IPS DF 19.7 (cell line): Measurements from ENCODE around the gene NARS2.

Source experiments
- DNase-seq: peaks from one replicate; pipeline ENCODE4 v3.0.0-alpha.2; 2013; ENCODE audit warnings: low read depth, low spot score

NARS2 gene

DNA sequence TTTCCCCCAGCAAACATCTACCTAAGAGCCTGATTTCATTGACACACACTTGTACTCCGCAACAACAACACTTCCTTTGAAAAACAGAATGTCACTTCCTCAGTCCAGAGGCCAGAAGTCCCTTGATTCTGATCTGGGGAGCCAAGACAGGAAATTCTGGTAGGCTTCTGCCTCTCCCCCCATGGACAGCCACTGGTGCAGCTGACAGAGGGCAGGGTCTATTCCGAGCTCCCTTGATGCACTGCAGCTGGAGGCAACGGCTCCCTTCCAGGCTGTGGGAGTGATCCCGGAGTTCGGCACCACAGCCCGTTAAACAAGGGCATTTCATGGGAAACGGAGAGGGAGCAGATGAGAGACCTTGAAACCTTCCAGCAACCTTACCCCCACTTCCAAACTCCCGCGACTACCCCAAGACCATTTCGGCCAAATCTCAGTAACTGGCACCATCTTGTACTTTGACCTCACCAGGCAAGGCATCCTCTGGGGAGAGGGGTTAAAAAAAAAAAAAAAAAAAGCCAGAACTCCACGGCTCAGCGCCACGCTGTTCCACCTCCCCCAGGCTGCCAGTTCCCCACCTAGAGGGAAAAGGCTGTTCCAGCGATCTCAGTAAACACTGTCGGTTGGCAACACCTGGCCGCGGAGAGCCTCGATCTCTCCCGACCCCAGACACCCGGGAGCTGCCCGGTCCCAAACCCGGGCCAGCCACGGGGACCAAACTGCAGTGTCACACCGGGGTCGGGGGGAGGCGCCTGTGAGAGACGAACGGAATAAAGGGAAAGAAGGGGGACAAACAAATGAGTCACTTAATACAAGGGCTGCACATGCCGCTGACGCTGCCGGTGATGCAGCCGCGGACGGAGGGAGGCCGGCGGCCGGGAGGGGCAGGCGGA, 158.1 kb downstream of the NARS2 start:
- no peak for DNase-seq

DNA sequence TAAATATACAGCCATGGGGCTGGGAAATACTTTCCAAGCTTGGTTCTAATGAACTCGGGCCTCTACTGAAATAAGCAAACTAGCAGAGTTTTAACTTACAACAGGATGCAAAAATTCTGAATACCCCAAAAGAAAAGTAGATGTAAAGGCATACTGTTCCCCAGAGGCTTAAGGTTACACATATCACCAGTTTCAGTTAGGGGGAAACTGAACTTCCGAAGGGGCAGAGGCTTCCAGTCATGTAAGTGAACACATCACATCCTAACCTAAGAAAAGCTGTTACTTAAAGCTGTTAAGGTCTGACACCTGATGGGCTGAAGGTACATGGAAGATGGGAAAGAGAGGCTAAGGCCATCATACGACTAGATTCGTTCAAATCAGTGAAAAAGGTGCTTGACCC, 159.3 kb downstream of the NARS2 start:
- DNase-seq: no peak

DNA sequence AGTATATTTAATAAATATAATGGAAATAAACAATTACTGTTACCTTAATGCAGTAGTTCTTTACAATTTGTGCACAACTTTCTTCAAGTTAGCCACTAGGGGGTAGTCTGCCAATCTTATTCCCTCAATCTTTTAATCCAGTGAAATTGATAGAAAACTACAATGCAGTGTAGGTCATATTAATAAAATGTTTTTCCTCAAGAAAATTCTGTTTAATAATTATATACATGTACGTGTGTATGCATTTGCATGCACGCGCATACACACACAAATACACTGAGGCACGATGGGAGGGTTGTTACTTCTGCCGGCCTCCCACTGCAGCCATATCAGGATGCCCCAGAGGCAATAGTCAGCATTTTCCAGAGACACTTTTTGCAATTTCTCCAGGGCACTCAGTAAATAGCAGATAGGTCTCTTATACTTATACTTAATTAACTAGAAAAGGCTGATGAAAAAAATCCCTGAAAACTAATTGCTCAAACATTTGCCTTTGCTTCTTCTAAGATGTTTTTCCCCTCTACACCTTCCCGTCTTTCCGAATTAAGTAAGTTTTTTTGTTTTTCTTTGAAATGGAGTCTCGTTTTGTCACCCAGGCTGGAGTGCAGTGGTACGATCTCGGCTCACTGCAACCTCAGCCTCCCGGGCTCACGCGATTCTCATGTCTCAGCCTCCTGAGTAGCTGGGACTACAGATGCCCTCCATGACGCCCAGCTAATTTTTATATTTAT, 160.2 kb downstream of the NARS2 start:
- no peak for DNase-seq

DNA sequence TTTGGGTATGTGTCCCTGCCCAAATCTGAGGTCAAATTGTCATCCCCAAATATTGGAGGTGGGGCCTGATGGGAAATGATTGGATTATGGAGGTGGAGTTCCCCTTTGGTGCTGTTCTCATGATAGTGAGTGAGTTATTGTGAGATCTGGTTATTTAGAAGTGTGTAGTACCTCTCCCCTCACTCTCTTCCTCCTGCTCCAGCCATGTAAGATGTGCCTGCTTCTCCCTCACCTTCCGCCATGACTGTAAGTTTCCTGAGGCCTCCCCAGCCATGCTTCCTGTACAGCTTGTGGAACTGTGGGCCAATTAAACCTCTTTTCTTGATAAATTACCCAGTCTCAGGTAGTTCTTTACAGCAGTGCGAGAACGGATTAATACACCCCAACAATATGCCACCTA, 166.0 kb downstream of the NARS2 start:
- DNase-seq: no peak

DNA sequence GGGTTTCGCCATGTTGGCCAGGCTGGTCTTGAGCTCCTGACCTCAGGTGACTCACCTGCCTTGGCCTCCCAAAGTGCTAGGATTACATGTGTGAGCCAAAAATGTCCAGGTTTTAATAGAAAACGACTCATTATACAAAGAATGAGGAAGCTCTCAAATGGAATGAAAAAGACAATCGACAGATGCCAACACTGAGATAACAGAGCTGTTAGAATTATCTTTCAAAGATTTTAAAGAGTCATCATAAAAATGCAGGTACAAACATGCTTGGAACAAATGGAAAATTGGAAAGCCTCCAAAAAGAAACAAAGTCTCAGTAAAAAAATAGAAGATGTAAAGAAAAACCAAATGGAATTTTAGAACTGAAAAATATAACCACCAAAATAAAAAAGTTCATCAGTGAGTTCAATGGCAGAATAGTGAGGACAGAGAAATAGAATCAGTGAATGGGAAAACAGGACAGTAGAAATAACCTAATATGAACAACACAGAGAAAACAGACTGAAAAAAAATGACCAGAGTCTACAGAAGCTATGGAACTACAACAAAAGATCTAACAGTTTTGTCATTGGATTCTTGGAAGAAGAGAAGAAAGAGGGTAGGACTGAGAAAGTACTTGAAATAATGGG, 168.0 kb downstream of the NARS2 start:
- no peak for DNase-seq

DNA sequence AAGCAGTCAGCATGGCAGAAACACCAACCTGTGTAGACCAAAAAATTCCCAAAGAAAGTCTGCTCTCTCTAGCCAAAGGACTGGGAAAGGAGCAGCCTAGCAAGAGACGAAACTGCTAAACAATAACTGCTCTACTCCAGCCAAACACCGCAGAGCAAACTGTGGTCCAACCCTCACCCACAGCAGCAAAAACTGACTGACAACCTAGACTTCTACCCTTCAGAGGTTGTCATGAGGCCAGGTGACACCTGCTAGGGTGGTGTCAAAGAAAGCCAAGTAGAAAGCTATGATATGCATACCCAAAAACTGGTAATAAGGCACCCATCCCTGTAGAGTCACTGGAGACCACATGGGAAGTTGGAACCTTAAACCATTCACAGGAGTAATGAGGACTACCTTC, 168.9 kb downstream of the NARS2 start:
- DNase-seq: no peak

DNA sequence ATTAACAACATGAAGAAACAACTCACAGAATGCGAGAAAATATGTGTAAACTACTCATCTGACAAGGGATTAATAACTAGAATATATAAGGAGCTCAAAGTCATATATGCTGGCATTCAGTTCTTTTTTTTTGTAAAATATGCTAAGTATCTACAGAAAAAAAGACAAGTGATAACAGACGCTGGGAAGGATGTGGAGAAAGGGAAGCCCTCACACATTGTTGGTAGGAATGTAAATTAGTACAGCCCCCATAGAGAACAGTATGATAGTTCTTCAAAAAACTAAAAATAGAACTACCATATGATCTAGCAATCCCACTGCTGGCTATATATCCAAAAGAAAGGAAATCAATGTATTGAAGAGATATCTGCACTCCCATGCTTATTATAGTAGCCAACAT, 170.9 kb downstream of the NARS2 start:
- no peak for DNase-seq

DNA sequence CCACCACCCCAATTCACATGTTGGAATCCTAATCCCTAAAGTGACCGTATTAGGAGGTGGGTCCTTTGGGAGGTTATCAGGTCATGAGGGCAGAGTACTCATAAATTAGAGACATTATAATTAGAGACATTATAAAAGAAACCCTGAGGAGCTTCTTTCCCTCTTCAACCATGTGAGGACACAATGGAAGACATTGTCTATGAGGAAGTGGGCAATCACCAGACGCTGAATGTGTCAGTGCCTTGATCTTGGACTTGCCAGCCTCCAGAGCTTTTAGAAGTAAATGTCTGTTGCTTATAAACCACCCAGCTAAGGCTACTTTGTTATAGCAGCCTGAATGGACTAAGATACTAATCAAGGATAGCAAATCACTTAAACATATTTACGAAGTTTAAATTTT, 171.8 kb downstream of the NARS2 start:
- DNase-seq: no peak

DNA sequence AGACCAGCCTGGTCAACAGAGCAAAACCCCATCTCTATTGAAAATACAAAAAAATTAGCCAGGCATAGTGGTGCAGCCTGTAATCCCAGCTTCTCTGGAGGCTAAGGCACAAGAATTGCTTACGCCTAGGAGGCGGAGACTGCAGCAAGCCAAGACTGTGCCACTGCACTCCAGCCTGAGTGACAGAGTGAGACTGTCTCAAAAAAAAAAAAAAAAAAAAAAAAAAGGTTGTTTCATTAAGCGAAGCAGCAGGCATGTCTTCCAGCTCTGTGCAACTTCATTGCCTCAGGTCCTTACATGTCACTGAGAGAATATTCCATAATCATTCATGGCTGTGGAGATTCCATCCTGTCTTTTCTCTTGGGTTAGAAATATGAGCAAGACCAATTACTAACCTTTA, 174.0 kb downstream of the NARS2 start:
- DNase-seq: no peak

DNA sequence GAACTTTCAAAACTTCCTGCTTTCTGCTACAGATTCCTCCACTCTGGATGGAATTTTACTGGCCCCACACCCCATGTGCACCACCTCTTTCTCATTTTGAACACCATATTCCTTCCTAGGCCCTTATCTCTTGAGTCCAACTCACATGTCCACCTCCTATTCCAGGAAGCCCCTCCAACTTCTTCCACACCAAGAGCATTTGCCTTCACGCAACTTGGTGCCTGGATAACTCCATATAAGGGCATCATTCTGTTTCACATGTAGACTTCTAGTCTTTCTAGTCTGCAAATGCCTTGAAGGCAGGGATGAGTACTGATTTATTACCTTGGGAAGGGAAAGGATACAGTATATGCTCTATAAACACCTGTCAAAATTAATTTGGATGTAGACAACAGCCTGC, 174.5 kb downstream of the NARS2 start:
- no peak for DNase-seq

DNA sequence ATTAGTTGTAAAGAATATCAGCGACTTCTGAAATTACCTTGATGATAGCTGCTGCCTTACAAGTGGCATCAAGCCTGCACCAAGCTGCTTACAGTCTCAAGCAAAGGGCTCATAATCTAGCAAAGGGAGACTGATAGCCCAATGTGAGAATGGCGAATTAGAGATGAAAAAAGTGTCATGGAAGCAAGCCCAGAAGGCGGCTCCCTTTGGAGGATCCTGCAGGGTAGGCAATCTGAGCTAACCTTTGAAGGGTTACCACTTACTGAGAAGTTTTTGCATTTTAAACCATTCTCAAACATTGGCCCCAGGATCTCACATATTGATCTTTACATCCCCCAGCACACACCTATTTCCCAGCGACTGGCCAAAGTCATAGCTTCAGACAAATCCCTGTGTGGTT, 175.5 kb downstream of the NARS2 start:
- DNase-seq: no peak

DNA sequence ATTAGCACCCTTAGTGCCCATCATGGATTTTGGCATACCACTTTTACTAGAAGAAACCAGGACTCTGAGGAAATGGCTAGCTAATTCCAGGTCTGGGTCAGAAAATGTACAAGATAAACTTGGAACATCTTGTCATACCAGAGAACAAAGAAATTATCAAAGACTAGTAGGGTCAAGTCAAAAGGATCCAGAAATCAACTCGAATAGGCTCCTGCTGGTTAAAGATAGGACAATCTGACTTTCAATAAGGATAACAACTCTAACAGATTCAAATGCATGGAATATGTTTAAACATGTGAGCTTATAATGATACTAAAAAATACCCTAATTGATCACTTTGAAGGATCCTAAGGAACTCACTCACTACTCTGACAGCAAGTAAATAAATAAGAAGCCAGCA, 175.9 kb downstream of the NARS2 start:
- no peak for DNase-seq

DNA sequence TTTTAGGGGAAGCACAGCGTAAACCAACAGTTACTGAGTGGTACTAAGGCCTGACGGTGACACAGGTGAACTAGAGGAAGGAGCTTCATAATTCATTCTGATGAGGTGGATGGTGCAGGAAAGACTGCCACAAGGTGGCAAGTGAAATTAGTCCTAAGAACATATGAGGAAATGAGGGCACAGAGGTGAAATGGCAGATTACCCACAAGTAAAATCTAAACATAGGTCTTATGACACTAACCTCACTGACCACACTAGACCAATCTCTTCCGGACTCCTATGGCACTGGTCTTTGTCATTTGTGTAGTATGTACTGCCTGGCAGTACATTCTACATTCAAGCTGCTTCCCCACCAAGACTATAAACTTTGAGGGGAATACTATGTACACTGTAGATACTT, 177.3 kb downstream of the NARS2 start:
- no peak for DNase-seq

DNA sequence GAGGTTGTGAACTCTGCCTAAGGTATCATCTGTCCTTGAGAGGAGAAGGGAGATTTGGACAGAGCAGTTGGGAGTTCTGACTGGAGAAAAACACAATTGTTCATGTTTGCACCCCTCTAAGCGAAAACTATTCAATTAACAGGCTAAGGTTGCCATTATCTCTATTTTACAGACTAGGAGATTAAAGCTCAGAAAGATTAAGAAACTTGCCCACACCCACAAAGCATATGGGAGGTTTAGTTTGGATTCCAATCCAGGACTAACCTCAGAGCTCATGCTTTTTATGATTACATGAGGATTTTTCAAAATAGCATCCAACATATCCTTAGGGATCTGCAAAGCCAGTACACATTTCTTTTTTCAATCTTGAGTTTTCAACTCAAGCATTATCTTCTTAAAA, 179.1 kb downstream of the NARS2 start:
- DNase-seq: no peak

DNA sequence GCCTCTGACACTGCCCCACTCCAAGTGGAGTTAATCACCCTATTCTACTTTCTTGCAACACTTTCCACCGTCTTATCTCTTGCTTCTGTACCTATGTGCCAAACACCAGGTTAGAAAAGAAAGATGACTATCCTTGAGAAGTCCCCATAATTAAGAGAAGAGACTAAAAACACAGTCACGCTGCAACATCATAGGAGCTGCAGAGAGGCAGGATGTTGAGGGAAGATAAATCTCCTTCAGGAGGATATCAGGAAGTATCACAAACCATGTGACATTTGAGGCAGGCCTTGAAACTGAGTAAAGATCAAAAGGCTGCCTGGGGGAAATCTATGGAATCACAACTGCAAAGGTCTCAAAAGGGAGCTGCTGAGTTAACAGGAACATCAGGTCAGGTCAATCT, 181.8 kb downstream of the NARS2 start:
- DNase-seq: no peak

DNA sequence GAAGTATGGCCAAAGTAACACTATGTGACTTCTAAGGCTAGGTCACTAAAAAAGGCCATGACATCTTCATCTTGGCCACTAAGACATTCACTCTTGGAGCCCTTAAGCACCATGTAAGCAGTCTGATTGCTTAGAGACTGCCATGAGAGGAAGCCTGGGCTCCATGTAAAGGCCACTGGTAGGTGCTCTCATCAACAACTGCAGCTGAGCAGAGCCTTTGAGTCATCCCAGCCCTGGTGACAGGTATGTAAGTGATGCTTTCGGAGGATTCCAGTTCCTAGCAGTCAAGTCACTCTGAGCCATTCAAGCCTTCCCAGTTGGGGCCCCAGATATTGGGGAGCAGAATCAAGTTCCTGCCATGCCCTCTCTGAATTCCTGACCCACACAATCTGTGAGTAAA, 183.2 kb downstream of the NARS2 start:
- DNase-seq: no peak

DNA sequence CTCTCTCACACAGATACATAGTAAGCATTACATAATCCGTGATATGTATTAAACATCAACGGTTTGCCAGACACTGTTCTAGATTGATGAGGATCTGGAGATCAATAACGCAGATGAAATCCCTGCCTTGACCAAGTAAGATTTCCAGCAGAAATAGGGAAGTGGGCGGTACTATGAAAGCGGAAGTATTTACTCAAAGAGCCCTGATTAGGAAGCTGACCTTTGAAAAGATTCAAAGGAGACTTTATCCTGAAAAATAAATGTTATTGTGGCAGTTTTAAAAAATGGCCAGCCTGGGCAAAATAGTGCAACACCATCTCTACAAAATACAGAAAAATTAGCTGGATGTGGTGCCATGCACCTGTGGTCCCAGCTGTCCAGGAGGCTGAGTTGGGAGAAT, 183.9 kb downstream of the NARS2 start:
- DNase-seq: no peak

DNA sequence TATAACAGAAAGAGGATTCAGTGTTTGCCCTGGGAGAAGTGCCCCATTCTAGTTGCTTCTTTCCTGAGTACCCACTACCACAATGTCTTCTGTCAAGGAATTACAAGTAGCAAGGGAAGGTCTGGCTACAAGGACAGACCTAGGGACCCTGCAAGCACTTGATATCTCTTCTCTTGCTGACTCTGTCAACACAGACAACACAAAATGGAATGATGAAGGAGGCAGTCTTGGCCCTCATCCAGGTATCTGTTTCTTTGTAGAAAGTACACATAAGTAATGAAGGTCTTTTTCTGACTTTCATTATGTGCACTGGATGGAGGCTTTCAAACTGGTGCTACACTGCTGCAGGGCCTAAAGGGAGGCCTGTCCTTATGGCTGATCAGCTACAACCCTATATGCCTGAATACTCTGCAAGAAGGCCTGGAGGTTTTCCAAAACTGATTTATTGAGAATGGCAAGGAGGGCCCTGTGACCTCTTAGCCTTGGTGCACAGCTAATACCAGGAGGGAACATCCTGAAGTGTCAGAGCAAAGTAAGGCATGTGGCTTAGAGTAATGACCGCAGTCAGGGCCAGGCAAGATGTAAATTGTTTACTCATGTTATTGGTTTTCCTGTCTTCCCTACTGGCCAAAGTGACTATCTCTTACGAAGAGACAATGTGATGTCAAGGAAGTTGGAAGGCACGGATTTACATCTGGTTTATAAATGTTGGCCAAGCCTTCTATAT, 188.3 kb downstream of the NARS2 start:
- DNase-seq: no peak
